Hematopoietic multipotent progenitor cell treated with erythropoietin and hydrocortisone succinate and interleukin-3 and kit ligand, for 4 days (in vitro differentiated cells): ENCODE data around the gene RPL21.
"Not testable (repeated sequence)": the region's sequence is repeated elsewhere in the genome, so short reads cannot be mapped to it uniquely, and the experiment has no call there.

Experiments
- DNase-seq: peaks from one replicate; pipeline ENCODE4 v3.0.0-alpha.2; 2015

The RPL21 gene

GRCh38 chr13:27293076-27293691 is 41.8 kb downstream of the RPL21 start:
- DNase-seq, result no peak

GRCh38 chr13:27293873-27294515 is 42.6 kb downstream of the RPL21 start:
- peak; percentile 12 for DNase-seq

- no peak for DNase-seq
Measured at GRCh38 chr13:27295096-27295495, 43.7 kb downstream of the RPL21 start.

GRCh38 chr13:27295660-27296059 is 44.3 kb downstream of the RPL21 start:
- no peak for DNase-seq

GRCh38 chr13:27296496-27296895 is 45.1 kb downstream of the RPL21 start:
- DNase-seq, result no peak

- DNase-seq, result no peak
Measured at GRCh38 chr13:27298849-27299248, 47.5 kb downstream of the RPL21 start.

GRCh38 chr13:27300406-27300805 is 49.0 kb downstream of the RPL21 start:
- not testable (repeated sequence) for DNase-seq

- DNase-seq, result no peak
Measured at GRCh38 chr13:27300941-27301586, 49.7 kb downstream of the RPL21 start.

GRCh38 chr13:27302643-27303262 is 51.4 kb downstream of the RPL21 start:
- peak; percentile 25 for DNase-seq

- DNase-seq, result no peak
Measured at GRCh38 chr13:27304099-27304498, 52.7 kb downstream of the RPL21 start.

GRCh38 chr13:27304611-27305010 is 53.3 kb downstream of the RPL21 start:
- DNase-seq, result no peak
